Hematopoietic multipotent progenitor cell treated with erythropoietin and hydrocortisone succinate and interleukin-3 and kit ligand, for 4 days (in vitro differentiated cells): ENCODE measurements around the gene LIG3.
"Not testable (repeated sequence)": the region's sequence is repeated elsewhere in the genome, so short reads cannot be mapped to it uniquely, and the experiment has no call there.

Experiments used
- DNase-seq: peaks from one replicate; pipeline ENCODE4 v3.0.0-alpha.2; 2015

Gene LIG3

GRCh38 chr17:35000965-35001364 is 20.7 kb downstream of the LIG3 start:
- not testable (repeated sequence) for DNase-seq

GRCh38 chr17:35001549-35001948 is 21.2 kb downstream of the LIG3 start:
- DNase-seq: no peak

- no peak for DNase-seq
These were observed 22.7 kb downstream of the LIG3 start for GRCh38 chr17:35002876-35003551.

- DNase-seq: no peak
These were observed 23.5 kb downstream of the LIG3 start for GRCh38 chr17:35003778-35004177.

- no peak for DNase-seq
These were observed 26.0 kb downstream of the LIG3 start for GRCh38 chr17:35006345-35006744.

- DNase-seq: no peak
These were observed 26.6 kb downstream of the LIG3 start for GRCh38 chr17:35006961-35007360.

GRCh38 chr17:35010093-35010492 is 29.8 kb downstream of the LIG3 start:
- no peak for DNase-seq

GRCh38 chr17:35011671-35012216 is 31.4 kb downstream of the LIG3 start:
- DNase-seq: no peak

GRCh38 chr17:35016369-35016768 is 36.1 kb downstream of the LIG3 start:
- DNase-seq: no peak

GRCh38 chr17:35017021-35017420 is 36.7 kb downstream of the LIG3 start:
- DNase-seq: no peak

- no peak for DNase-seq
These were observed 38.5 kb downstream of the LIG3 start for GRCh38 chr17:35018814-35019213.

- DNase-seq: no peak
These were observed 39.3 kb downstream of the LIG3 start for GRCh38 chr17:35019386-35020179.

GRCh38 chr17:35021520-35022380 is 41.4 kb downstream of the LIG3 start:
- no peak for DNase-seq

- DNase-seq: peak; percentile 82
These were observed 42.3 kb downstream of the LIG3 start for GRCh38 chr17:35022536-35023063.

- DNase-seq: no peak
These were observed 43.2 kb downstream of the LIG3 start for GRCh38 chr17:35023538-35023937.

GRCh38 chr17:35025541-35025940 is 45.2 kb downstream of the LIG3 start:
- DNase-seq: no peak

- DNase-seq: not testable (repeated sequence)
These were observed 47.8 kb downstream of the LIG3 start for GRCh38 chr17:35028097-35028496.

GRCh38 chr17:35028531-35029262 is 48.4 kb downstream of the LIG3 start:
- DNase-seq: peak; percentile 39

GRCh38 chr17:35030780-35031179 is 50.5 kb downstream of the LIG3 start:
- no peak for DNase-seq

GRCh38 chr17:35038453-35038852 is 58.1 kb downstream of the LIG3 start:
- no peak for DNase-seq

GRCh38 chr17:35041390-35041789 is 61.1 kb downstream of the LIG3 start:
- DNase-seq: no peak

- DNase-seq: no peak
These were observed 63.9 kb downstream of the LIG3 start for GRCh38 chr17:35044181-35044580.
